T-helper 17 cell (primary cell): ENCODE measurements around the gene LCE1E. TPM values are rescaled to one million over a fixed set of nuclear protein-coding genes. Genes with fewer than 3 reads are reported as not detected.

Source experiments
- ATAC-seq: fragments of 150-1000 bp; cut with Tn5 transposase; 2 replicates; pipeline ENCODE4 v1.10.0; 2021; ENCODE audit warnings: mild to moderate bottlenecking, moderate library complexity
- DNase-seq, 3 donors: peaks; one replicate each; pipeline versions ENCODE4 v3.0.0 to v3.0.0-alpha.2; 2020 to 2021
- H3K9me3 ChIP-seq: one replicate; pipeline ENCODE4 v1.7.0; 2013; ENCODE audit warnings: low read length, mild to moderate bottlenecking; ENCODE audit not compliant: control insufficient read depth, poor library complexity, severe bottlenecking
- H3K27ac Mint-ChIP-seq: one replicate; pipeline ENCODE4 v1.8.0; 2022; ENCODE audit warnings: mild to moderate bottlenecking, moderate library complexity, mixed read lengths
- H3K27me3 Mint-ChIP-seq: one replicate; pipeline ENCODE4 v1.8.0; 2022; ENCODE audit warnings: mixed read lengths
- H3K36me3 Mint-ChIP-seq: one replicate; pipeline ENCODE4 v1.8.0; 2022; ENCODE audit warnings: low read depth, mixed read lengths
- H3K4me1 Mint-ChIP-seq: one replicate; pipeline ENCODE4 v1.8.0; 2022; ENCODE audit warnings: mild to moderate bottlenecking, mixed read lengths
- H3K4me3 Mint-ChIP-seq: one replicate; pipeline ENCODE4 v1.8.0; 2022; ENCODE audit warnings: mild to moderate bottlenecking, moderate library complexity, mixed read lengths
- total RNA-seq, 4 donors: library from RNA in 2 of 4; stranded (reverse) in 2 of 4; gene quantifications; one replicate each; pipeline ENCODE4 v1.2.3 and lab custom pipeline; 2022 to 2026

The LCE1E gene, protein sequence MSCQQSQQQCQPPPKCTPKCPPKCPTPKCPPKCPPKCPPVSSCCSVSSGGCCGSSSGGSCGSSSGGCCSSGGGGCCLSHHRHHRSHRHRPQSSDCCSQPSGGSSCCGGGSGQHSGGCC
- total RNA-seq: not detected
- total RNA-seq (lab: John Stamatoyannopoulos, UW): 0 reads per million in 2 donors

DNA sequence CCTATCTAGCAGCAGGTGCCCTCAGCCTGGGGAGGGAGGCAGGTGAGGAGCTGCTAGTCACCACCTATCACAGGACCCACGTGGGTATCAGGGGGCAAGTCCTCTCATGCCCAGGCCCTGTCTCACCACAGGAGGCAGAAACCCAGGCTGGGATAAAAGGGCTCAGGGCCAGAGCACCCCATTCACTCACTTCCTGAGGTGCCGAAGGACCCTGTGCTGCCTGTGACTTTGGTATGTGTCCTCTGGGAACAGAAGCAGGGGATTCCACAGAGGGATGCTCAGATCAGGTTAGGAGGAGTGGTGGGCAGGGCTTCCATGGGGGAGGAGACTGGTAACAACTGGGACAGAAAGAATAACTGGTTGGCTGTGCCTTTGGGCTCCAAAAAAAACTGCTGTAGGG lies at the start of gene LCE1E:
LCE1E (plus strand) TSS at position 181 of the 400 bp plus-strand sequence. CDS start 1,043 bp downstream, outside the sequence.
- peaks cover 2% of the 10 kb centered on the region for H3K4me1 Mint-ChIP-seq
- no peak within 1 kb of the TSS for H3K27ac Mint-ChIP-seq
- ATAC-seq: no peak
- H3K4me3 Mint-ChIP-seq: no peak within 1 kb of the TSS
- no peaks in the 10 kb centered on the region for H3K9me3 ChIP-seq
- peaks cover 6% of the 10 kb centered on the region for H3K36me3 Mint-ChIP-seq
- H3K27me3 Mint-ChIP-seq: peaks cover 73% of the 10 kb centered on the region
- DNase-seq: no peak

DNA sequence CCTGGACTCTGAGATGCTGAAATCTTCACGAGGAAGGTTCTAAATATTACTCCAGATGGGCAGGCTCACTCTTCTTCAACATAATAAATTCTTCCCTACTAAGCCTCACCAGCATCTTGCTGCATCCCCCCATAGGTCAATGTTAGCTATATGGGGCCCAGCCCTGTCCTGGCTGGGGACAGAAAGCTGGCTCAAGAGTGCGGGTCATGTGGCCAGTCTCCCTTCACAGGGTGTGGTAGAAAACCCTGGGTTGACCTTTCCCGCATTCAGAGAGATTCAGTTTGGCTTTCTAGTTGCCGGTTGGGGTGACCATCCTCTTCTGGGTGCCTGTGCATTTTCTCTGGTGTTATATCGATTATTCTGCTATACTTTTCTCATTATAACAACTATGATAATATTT lies 48.1 kb upstream of the LCE1E start:
- no peak for DNase-seq
- no peaks in the 10 kb centered on the region for H3K36me3 Mint-ChIP-seq
- H3K27ac Mint-ChIP-seq: no peak overlapping the region
- no peak overlapping the region for H3K4me3 Mint-ChIP-seq
- no peak for ATAC-seq
- no peaks in the 10 kb centered on the region for H3K4me1 Mint-ChIP-seq
- peaks cover 71% of the 10 kb centered on the region for H3K27me3 Mint-ChIP-seq
- H3K9me3 ChIP-seq: no peaks in the 10 kb centered on the region

DNA sequence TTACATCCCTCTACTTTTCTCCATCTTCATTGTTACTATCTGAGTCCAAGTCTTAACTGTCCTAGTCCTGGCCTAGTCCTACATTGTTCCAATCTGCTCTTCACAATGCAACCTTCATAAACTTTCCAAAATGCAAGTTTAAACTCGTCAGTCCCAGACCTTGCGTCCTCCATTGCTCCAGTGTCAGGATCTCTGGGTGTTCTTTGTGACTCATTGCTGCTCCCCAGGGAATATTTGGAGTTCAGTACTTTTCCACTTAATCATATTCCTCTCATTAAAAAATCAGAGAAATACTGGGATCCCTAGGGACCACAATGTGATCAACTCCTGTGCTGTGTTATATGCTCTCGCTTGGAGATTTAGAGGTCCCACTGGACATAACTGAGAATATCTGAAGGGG lies 46.2 kb upstream of the LCE1E start:
- Mint-ChIP-seq H3K4me1 (no peaks in the 10 kb centered on the region), H3K4me3 (no peak overlapping the region), H3K27ac (no peak overlapping the region), H3K27me3 (peaks cover 77% of the 10 kb centered on the region), H3K36me3 (no peaks in the 10 kb centered on the region)
- no peaks in the 10 kb centered on the region for H3K9me3 ChIP-seq
- ATAC-seq: no peak
- DNase-seq: no peak

DNA sequence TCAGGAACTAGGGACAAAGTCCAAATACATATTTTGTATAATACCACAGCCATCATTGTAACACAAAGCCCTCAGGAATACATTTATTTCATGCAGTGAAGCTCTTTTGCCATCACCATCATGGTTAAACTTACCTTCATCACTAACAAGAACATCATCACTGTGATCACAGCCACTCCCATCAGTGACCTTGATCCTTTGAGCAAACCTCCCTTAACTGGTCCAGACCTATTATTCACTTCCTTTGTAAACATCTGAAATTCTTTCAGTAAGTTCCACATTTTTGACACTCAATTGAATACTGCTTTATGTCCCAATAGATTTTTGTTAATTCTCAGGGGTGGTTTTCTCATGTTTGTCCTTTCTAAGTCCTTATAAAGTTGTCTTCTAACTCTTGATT lies 44.4 kb upstream of the LCE1E start:
- H3K27me3 Mint-ChIP-seq: peaks cover 71% of the 10 kb centered on the region

DNA sequence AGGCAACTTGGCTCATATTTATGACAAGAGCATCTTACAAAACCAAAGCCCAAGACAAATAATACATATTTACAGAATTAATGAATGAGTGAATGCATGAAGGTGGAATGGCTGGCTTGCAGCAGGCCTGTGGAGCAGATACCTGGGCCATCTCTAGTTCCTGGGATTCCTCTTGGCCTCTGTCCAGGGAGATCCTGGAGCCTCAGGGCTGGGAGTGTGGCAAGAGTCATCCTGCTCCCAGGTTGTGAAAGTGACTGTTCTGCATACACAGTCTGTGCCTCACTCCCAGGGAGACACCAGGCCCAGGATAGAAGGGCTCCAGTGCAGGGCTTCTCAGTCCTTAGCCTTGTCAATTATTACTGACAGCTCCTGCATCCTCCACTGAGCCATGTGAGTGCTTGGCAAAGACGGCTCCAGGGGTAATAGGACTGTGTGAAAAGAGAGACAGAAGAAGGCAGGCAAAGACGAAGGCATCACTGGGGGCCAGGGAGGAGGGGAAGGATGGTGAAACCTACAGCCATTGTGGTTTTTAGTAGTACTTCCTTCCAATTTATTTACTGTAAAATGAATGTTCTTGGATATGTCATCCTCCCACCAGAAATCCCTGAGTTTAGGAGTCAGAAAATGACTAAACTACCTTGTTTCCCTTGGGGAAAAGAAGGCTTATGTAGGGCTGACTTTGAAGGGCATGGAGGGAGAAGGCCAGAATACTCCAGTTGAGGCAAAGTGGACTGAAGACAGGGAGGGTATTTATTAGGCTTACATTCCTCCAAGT lies 42.5 kb upstream of the LCE1E start:
- H3K27me3 Mint-ChIP-seq: peaks cover 63% of the 10 kb centered on the region
- no peak overlapping the region for H3K4me3 Mint-ChIP-seq
- no peaks in the 10 kb centered on the region for H3K36me3 Mint-ChIP-seq
- no peaks in the 10 kb centered on the region for H3K9me3 ChIP-seq
- ATAC-seq (no peak), DNase-seq (no peak)
- H3K27ac Mint-ChIP-seq: no peak overlapping the region
- H3K4me1 Mint-ChIP-seq: no peaks in the 10 kb centered on the region

More for the DNA sequence above, 44.4 kb upstream of the LCE1E start:
- H3K9me3 ChIP-seq: no peaks in the 10 kb centered on the region
- ATAC-seq (no peak), DNase-seq (no peak)
- Mint-ChIP-seq H3K27ac (no peak overlapping the region), H3K4me1 (no peaks in the 10 kb centered on the region), H3K4me3 (no peak overlapping the region), H3K36me3 (no peaks in the 10 kb centered on the region)

DNA sequence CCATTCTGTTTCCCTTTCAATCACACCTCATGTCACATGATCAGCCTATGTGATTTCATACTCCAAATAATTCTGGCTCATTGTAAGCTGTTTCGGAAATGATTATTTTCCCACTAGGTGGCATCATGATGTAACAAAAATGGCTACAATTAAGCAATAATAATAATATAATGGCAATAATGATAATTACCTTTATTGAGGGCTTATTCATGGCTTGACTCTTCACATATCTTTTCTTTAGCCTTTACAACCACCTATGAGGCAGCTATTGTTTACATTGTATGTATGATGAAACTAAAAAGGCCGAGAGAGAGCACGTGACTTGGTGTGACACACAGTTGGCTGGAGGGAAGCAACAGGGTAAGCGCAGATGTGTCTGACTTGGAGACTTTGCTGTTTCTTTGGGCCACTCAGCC lies 40.8 kb upstream of the LCE1E start:
- Mint-ChIP-seq H3K36me3 (no peaks in the 10 kb centered on the region), H3K4me1 (no peaks in the 10 kb centered on the region), H3K4me3 (no peak overlapping the region), H3K27ac (no peak overlapping the region), H3K27me3 (peaks cover 59% of the 10 kb centered on the region)
- DNase-seq (no peak), ATAC-seq (no peak)
- no peaks in the 10 kb centered on the region for H3K9me3 ChIP-seq

DNA sequence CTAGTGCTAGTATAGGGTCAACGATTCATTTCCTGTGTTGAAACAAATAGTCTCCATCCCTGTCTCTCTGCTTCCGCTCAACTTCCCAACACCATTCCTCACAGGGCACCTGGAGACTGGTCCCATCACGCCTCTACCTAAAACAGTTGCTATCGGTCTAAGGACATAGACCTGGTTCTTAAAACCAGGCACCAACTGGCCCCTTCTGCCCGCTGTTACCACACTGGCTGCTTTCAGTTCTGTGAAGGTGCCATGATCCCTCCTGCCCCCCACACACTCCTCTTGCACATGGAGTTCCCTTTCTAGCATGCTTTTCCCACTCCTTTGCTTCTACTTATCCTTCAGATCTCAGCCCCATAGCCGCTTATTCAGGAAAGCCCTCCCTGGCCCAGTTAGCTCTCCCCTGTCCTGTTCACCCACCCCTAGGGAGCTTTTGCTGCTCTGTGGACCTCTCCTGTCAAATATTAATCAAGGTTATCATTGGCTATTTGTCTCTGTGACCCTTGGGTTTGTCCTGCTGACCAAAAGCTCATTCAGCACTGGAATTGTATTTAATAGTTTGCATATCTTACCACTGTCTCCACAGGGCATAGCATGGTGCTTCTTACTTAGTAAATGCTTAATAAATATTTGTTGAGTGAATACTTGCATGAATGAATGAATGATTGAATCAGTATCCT lies 40.2 kb upstream of the LCE1E start:
- Mint-ChIP-seq H3K27me3 (peaks cover 65% of the 10 kb centered on the region), H3K27ac (no peak overlapping the region)

DNA sequence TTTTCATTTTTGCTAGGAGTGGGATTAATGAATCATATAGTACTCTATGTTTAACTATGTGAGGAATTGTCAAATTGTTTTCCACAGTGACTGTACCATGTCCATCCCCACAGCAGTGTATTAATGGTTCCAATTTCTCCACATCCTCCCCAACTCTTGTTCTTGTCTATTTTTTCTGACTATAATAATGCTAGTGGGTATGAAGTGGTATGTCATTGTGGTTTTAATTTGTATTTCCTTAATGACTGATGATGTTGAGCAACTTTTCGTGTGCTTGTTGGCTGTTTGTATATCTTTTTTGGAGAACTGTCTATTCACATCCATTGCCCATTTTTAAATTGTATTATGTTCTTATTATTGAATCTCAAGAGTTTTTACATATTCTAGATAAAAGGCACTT lies 38.2 kb upstream of the LCE1E start:
- no peaks in the 10 kb centered on the region for H3K4me1 Mint-ChIP-seq
- DNase-seq (no peak), ATAC-seq (no peak)
- H3K27me3 Mint-ChIP-seq: peaks cover 71% of the 10 kb centered on the region
- no peaks in the 10 kb centered on the region for H3K36me3 Mint-ChIP-seq
- no peak overlapping the region for H3K27ac Mint-ChIP-seq
- H3K4me3 Mint-ChIP-seq: no peak overlapping the region
- no peaks in the 10 kb centered on the region for H3K9me3 ChIP-seq

More for the DNA sequence above, 40.2 kb upstream of the LCE1E start:
- DNase-seq: no peak
- no peak for ATAC-seq
- no peaks in the 10 kb centered on the region for H3K4me1 Mint-ChIP-seq
- H3K4me3 Mint-ChIP-seq: no peak overlapping the region
- H3K9me3 ChIP-seq: no peaks in the 10 kb centered on the region
- no peaks in the 10 kb centered on the region for H3K36me3 Mint-ChIP-seq

DNA sequence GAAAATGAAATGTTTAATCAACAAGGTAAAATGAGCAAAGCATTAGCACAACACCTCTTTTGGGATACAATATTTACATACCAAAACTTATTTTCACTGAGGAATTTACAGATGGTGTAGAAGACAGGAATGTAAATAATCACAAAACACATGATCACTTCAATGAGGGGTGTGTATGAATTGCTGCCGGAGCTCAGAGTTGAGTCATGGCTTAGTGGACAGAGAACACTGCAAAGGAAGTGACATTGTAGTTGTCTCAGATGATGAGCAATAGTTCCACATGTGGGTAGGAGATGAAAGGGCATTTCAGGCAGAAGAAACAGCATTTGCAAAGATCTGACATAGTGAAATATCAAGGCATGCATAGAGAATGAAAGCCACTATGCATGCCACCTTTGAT lies 33.8 kb upstream of the LCE1E start:
- H3K4me1 Mint-ChIP-seq: no peaks in the 10 kb centered on the region
- no peak overlapping the region for H3K4me3 Mint-ChIP-seq
- H3K27me3 Mint-ChIP-seq: peaks cover 74% of the 10 kb centered on the region
- H3K9me3 ChIP-seq: no peaks in the 10 kb centered on the region
- no peak overlapping the region for H3K27ac Mint-ChIP-seq
- DNase-seq (no peak), ATAC-seq (no peak)
- H3K36me3 Mint-ChIP-seq: no peaks in the 10 kb centered on the region

DNA sequence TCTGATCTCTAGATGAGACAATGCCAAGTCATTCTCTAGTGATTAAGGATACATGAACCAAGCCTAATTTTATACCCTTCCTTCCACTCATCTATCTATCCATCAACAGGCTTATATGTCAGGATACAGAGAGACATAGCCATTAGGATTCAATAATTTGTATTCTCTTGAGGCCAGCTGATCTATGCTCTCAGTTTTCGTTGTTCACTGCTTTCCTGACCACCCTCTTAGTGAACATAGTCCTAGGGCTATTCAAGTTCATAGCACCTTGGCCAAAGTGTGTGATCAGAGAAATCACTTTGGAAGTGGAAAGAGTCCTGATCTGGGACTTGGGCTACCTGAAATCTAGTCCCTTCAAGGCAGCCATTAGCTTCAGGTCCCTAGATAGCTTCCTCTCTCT lies 32.5 kb upstream of the LCE1E start:
- peaks cover 77% of the 10 kb centered on the region for H3K27me3 Mint-ChIP-seq
- no peak overlapping the region for H3K27ac Mint-ChIP-seq
- no peaks in the 10 kb centered on the region for H3K36me3 Mint-ChIP-seq
- DNase-seq: no peak
- no peaks in the 10 kb centered on the region for H3K4me1 Mint-ChIP-seq
- no peak for ATAC-seq
- no peak overlapping the region for H3K4me3 Mint-ChIP-seq
- no peaks in the 10 kb centered on the region for H3K9me3 ChIP-seq

DNA sequence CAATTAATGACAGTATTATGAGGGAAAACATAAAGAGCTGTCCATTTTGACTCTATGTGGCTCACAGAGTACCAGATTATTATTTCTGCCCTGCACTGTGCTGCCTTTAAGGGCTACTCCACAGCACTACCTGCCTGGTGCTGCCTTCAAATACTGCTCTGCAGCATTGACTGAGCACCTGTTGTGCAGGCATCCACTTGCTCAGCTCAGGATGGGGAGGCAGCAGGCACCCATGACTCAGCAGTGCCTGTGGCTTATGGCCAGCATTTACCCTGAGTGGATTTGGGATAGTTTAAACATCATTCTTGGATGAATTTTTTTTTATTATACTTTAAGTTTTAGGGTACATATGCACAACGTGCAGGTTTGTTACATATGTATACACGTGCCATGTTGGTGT lies 29.2 kb upstream of the LCE1E start:
- DNase-seq (no peak), ATAC-seq (no peak)
- no peaks in the 10 kb centered on the region for H3K9me3 ChIP-seq
- Mint-ChIP-seq H3K27ac (no peak overlapping the region), H3K4me1 (no peaks in the 10 kb centered on the region), H3K36me3 (no peaks in the 10 kb centered on the region), H3K27me3 (peaks cover 79% of the 10 kb centered on the region), H3K4me3 (no peak overlapping the region)

DNA sequence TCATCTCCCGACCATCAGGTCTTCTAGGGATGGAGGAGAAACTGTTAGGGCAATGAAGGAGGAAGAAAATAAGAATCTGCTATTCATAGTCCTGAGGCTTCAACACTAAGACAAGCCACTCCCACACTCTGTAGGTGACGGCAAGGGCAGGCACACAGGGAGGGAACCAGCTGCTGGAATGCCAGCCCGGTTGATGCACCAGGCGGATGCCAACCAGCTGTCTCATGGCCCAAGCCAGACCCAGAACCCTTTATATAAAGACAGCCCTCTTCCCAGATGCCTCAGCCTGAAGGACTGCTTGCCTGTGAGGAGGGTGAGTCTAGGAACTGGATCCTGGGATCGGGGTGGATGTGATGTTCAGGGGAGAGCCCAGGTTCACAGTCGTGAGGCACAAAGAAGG lies 28.3 kb upstream of the LCE1E start, which contains the start of gene KPRP:
KPRP (plus strand) TSS at position 279 of the 400 bp plus-strand sequence. CDS start 1,564 bp downstream, outside the sequence.
- Mint-ChIP-seq H3K36me3 (no peaks in the 10 kb centered on the region), H3K27me3 (peaks cover 80% of the 10 kb centered on the region), H3K4me3 (no peak within 1 kb of the TSS), H3K27ac (no peak within 1 kb of the TSS), H3K4me1 (no peaks in the 10 kb centered on the region)
- ATAC-seq: no peak
- H3K9me3 ChIP-seq: no peaks in the 10 kb centered on the region
- no peak for DNase-seq

DNA sequence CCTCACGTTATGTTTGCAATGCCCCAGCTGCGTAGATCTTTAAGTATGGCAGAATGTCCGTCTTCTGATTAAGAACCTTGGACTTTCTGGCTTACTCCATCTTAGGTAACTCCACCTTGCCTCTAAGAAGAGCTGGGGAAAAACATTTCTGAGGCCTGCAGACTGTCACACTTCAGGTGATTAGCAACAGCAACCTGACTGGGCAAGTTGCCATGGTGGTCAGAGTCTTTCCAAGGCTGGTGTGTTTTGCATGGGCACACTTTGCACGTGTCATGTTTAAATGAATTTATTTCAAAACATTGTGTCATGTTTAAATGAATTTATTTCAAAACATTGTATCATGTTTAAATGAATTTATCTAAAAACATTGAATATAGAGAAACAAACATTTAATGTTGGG lies 27.4 kb upstream of the LCE1E start:
- Mint-ChIP-seq H3K4me1 (no peaks in the 10 kb centered on the region), H3K4me3 (no peak overlapping the region), H3K36me3 (no peaks in the 10 kb centered on the region), H3K27ac (no peak overlapping the region), H3K27me3 (peaks cover 76% of the 10 kb centered on the region)
- no peak for DNase-seq
- H3K9me3 ChIP-seq: no peaks in the 10 kb centered on the region
- no peak for ATAC-seq
